Measurements from ENCODE around the gene SEMA6A. TPM values are rescaled to one million over a fixed set of nuclear protein-coding genes. Genes with fewer than 3 reads are reported as not detected.
A peak's percentile ranks its signal among the peaks of the same experiment; 100 is the strongest.

Gene SEMA6A
- total RNA-seq, 2 donors from 2014 or later = 79.6 to 328 TPM

- Mint-ChIP-seq H3K27ac (no peak overlapping the region), H3K27me3 (ENCODE audit: insufficient read depth) (no peaks in the 10 kb centered on the region), H3K4me1 (peaks cover 62% of the 10 kb centered on the region), H3K9me3 (no peaks in the 10 kb centered on the region), H3K4me3 (no peak overlapping the region), H3K36me3 (ENCODE audit: low read depth) (peaks cover 25% of the 10 kb centered on the region)
- Histone ChIP-seq H3K4me1 (ENCODE audit: control insufficient read depth, insufficient read depth, low read length) (peaks cover 12% of the 10 kb centered on the region), H3K27me3 (ENCODE audit: control insufficient read depth, insufficient read depth, low read length, poor library complexity, severe bottlenecking) (no peaks in the 10 kb centered on the region), H3K9me3 (ENCODE audit: control insufficient read depth, low read length) (no peaks in the 10 kb centered on the region), H3K36me3 (ENCODE audit: control insufficient read depth, insufficient read depth, low read length) (peaks cover 4% of the 10 kb centered on the region), H3K27ac (ENCODE audit: low read depth, low read length) (peak overlapping the region; percentile 30), H3K4me3 (ENCODE audit: low read length) (no peak overlapping the region), H3K9ac (ENCODE audit: extremely low read depth, low read length, poor library complexity, severe bottlenecking) (no peak overlapping the region)
- no peak for TF ChIP-seq CTCF (conservative IDR thresholded peaks at IDR 0.05)
- no peak for DNase-seq
- WGBS, 2 experiments (ENCODE audit: insufficient coverage in 1 of 2, insufficient read length in 1 of 2) = 88% methylated on average over 1 of the region's 1 CpG; no CpG with 5 or more reads in 1 of the 2 experiments
Observed at GRCh38 chr5:116456036-116456435, 118.6 kb downstream of the SEMA6A start.

GRCh38 chr5:116455061-116455460 is 119.6 kb downstream of the SEMA6A start:
- Mint-ChIP-seq H3K4me3 (no peak overlapping the region), H3K27me3 (ENCODE audit: insufficient read depth) (no peaks in the 10 kb centered on the region), H3K9me3 (no peaks in the 10 kb centered on the region), H3K27ac (peak overlapping the region; percentile 5), H3K4me1 (peaks cover 69% of the 10 kb centered on the region), H3K36me3 (ENCODE audit: low read depth) (peaks cover 30% of the 10 kb centered on the region)
- no peak for TF ChIP-seq CTCF (conservative IDR thresholded peaks at IDR 0.05)
- no peak for DNase-seq
- H3K4me3 ChIP-seq (ENCODE audit: low read length) = no peak overlapping the region
- H3K4me1 ChIP-seq (ENCODE audit: control insufficient read depth, insufficient read depth, low read length) = peaks cover 12% of the 10 kb centered on the region
- WGBS, 2 experiments (ENCODE audit: insufficient coverage in 1 of 2, insufficient read length in 1 of 2) = 91 to 94% methylated on average over 5 of the region's 5 CpGs
- H3K36me3 ChIP-seq (ENCODE audit: control insufficient read depth, insufficient read depth, low read length) = peaks cover 4% of the 10 kb centered on the region
- no peaks in the 10 kb centered on the region for H3K27me3 ChIP-seq (ENCODE audit: control insufficient read depth, insufficient read depth, low read length, poor library complexity, severe bottlenecking)
- H3K9me3 ChIP-seq (ENCODE audit: control insufficient read depth, low read length) = no peaks in the 10 kb centered on the region
- H3K27ac ChIP-seq (ENCODE audit: low read depth, low read length) = peak overlapping the region; percentile 95
- no peak overlapping the region for H3K9ac ChIP-seq (ENCODE audit: extremely low read depth, low read length, poor library complexity, severe bottlenecking)

GRCh38 chr5:116454417-116454927 is 120.2 kb downstream of the SEMA6A start:
- H3K9ac ChIP-seq (ENCODE audit: extremely low read depth, low read length, poor library complexity, severe bottlenecking) = no peak overlapping the region
- H3K4me3 Mint-ChIP-seq = no peak overlapping the region
- H3K27me3 Mint-ChIP-seq (ENCODE audit: insufficient read depth) = no peaks in the 10 kb centered on the region

More at GRCh38 chr5:116454417-116454927, 120.2 kb downstream of the SEMA6A start:
- peaks cover 4% of the 10 kb centered on the region for H3K36me3 ChIP-seq (ENCODE audit: control insufficient read depth, insufficient read depth, low read length)
- peak; percentile 41 for DNase-seq
- peaks cover 12% of the 10 kb centered on the region for H3K4me1 ChIP-seq (ENCODE audit: control insufficient read depth, insufficient read depth, low read length)
- WGBS, 2 experiments (ENCODE audit: insufficient coverage in 1 of 2, insufficient read length in 1 of 2) = 94% methylated on average over 9 of the region's 9 CpGs; no CpG with 5 or more reads in 1 of the 2 experiments
- H3K4me3 ChIP-seq (ENCODE audit: low read length) = no peak overlapping the region
- Mint-ChIP-seq H3K27ac (no peak overlapping the region), H3K4me1 (peaks cover 72% of the 10 kb centered on the region), H3K9me3 (no peaks in the 10 kb centered on the region), H3K36me3 (ENCODE audit: low read depth) (peaks cover 28% of the 10 kb centered on the region)
- no peaks in the 10 kb centered on the region for H3K9me3 ChIP-seq (ENCODE audit: control insufficient read depth, low read length)
- peak overlapping the region; percentile 95 for H3K27ac ChIP-seq (ENCODE audit: low read depth, low read length)
- TF ChIP-seq CTCF (conservative IDR thresholded peaks at IDR 0.05) = no peak
- H3K27me3 ChIP-seq (ENCODE audit: control insufficient read depth, insufficient read depth, low read length, poor library complexity, severe bottlenecking) = no peaks in the 10 kb centered on the region
